GM12892 (cell line): ENCODE results near the gene TUT1.

Source experiments
- POLR2A ChIP-seq: IDR thresholded peaks from 2 replicates; pipeline ENCODE4 v1.6.1; 2011; ENCODE audit warnings: low read depth, low read length, control low read depth
- POLR2AphosphoS5 ChIP-seq: IDR thresholded peaks from 2 replicates; pipeline ENCODE4 v1.6.1; 2011; ENCODE audit warnings: low read depth, low read length, control low read depth
- TAF1 ChIP-seq: IDR thresholded peaks from 2 replicates; pipeline ENCODE4 v1.6.1; 2011; ENCODE audit warnings: low read depth, mild to moderate bottlenecking, control low read depth, low read length, borderline replicate concordance

GRCh38 chr11:62575156-62575555 is 16.2 kb downstream of the TUT1 start:
- no peak for TF ChIP-seq POLR2A
- no peak for TF ChIP-seq POLR2AphosphoS5
- TF ChIP-seq TAF1 = no peak
